ENCODE data around the gene RAD9B. TPM values are rescaled to one million over a fixed set of nuclear protein-coding genes. Genes with fewer than 3 reads are reported as not detected.

Gene RAD9B
- total and polyA plus RNA-seq, 9 of the 15 experiments (the other 6 are each of a cell fraction or from before 2014, with no cell fraction given): 0.05 to 0.83 (median 0.32) TPM

GRCh38 chr12:110468214-110469048, 33.7 kb upstream of the RAD9B start, which contains the start of the genes FAM216A and GPN3 (continued):
- no peak for TF ChIP-seq SIX5 (IDR thresholded peaks at IDR 0.05; ENCODE audit: borderline replicate concordance in 1 of 2, insufficient read depth in 1 of 2, low read depth in 1 of 2, low read length in 2 of 2)
- TF ChIP-seq ZNF696 (CRISPR knock-in tag; conservative IDR thresholded peaks at IDR 0.05): no peak
- TF ChIP-seq MTA3 (IDR thresholded peaks at IDR 0.05; ENCODE audit: borderline replicate concordance): peak; percentile 100
- TF ChIP-seq EP300 (IDR thresholded peaks at IDR 0.05; ENCODE audit: low read length): peak; percentile 83
- TF ChIP-seq MCM2 (IDR thresholded peaks at IDR 0.05; ENCODE audit: low read depth): no peak
- 0 out of 2 replicates have a peak, but pooled peaks have one; percentile 68 for TF ChIP-seq ZNF197 (CRISPR knock-in tag; IDR thresholded peaks at IDR 0.05; ENCODE audit: low read depth)
- TF ChIP-seq DEAF1 (CRISPR knock-in tag; IDR thresholded peaks at IDR 0.05): peak; percentile 99
- TF ChIP-seq XRCC5 (IDR thresholded peaks at IDR 0.05; ENCODE audit: low read depth, low read length): peak; percentile 58; the same call in 1 of the 2 replicates
- TF ChIP-seq SIRT6 (IDR thresholded peaks at IDR 0.05; ENCODE audit: low read depth, low read length): no peak
- TF ChIP-seq HDAC6 (IDR thresholded peaks at IDR 0.05; ENCODE audit: low read depth, low read length): no peak
- TF ChIP-seq ZNF124 (CRISPR knock-in tag; IDR thresholded peaks at IDR 0.05): no peak
- TF ChIP-seq HDAC3 (IDR thresholded peaks at IDR 0.05; ENCODE audit: borderline replicate concordance, partially characterized antibody): no peak
- no peak for TF ChIP-seq CREB5 (CRISPR knock-in tag; IDR thresholded peaks at IDR 0.05)
- no peak for TF ChIP-seq NFYB (IDR thresholded peaks at IDR 0.05; ENCODE audit: extremely low read depth, insufficient read length)
- peak; percentile 94 for TF ChIP-seq POLR2G (IDR thresholded peaks at IDR 0.05; ENCODE audit: low read depth, low read length)
- TF ChIP-seq SMC3 (conservative IDR thresholded peaks at IDR 0.05; ENCODE audit: insufficient read depth, low read depth, low read length): 0 out of 2 replicates have a peak, but pooled peaks have one; percentile 4
- peak; percentile 90 for TF ChIP-seq KLF16 (IDR thresholded peaks at IDR 0.05)
- no peak for TF ChIP-seq RHOXF2B (CRISPR knock-in tag; conservative IDR thresholded peaks at IDR 0.05)
- no peak for TF ChIP-seq TSHZ1 (CRISPR knock-in tag; IDR thresholded peaks at IDR 0.05)
- TF ChIP-seq ETS1 (conservative IDR thresholded peaks at IDR 0.05; ENCODE audit: control insufficient read depth, low read depth, low read length): no peak

All from K562 (cell line).